Measurements from ENCODE around the gene TEAD4.

DNA sequence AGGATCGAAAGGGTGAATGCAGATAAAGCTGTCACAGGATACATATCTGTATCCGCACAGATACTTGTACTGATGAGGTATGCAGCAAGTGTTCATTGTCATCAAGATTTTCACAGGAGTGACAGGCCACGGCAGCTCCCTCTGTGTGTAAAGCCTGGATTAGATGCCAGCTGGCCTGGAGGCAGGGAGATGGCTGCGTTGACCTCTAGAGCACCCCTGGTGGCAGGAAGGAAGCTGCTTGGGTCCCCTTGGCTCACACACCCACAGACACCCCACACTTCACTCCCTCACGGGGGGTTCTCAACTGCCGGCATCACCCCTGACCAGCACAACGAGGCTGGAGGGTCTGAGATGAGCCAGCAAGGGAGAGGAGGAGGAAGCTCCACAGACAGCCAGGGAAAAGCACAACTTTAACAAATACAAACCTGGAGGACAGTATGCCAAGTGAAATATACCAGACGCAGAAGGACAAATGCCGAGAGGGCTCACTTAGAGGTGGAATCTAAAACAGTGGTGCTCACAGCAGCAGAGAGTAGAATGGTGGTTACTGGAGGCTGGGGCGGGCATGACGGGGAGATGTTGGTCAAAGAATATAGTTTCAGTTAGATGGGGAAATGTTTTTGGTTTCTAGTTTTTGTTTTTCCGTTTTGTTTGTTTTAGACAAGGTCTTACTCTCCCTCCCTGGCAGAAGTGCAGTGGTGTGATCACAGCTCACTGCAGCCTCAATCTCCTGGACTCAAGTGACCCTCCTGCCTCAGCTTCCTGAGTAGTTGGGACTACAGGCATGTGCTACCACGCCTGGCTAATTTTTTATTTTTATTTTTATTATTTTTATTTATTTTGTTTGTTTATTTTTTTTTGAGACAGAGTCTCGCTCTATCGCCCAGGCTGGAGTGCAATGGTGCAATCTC is 45.7 kb downstream of the TEAD4 start:
- no peak for TF ChIP-seq POLR2A (IDR thresholded peaks at IDR 0.05)
- TF ChIP-seq, protein P1, sequence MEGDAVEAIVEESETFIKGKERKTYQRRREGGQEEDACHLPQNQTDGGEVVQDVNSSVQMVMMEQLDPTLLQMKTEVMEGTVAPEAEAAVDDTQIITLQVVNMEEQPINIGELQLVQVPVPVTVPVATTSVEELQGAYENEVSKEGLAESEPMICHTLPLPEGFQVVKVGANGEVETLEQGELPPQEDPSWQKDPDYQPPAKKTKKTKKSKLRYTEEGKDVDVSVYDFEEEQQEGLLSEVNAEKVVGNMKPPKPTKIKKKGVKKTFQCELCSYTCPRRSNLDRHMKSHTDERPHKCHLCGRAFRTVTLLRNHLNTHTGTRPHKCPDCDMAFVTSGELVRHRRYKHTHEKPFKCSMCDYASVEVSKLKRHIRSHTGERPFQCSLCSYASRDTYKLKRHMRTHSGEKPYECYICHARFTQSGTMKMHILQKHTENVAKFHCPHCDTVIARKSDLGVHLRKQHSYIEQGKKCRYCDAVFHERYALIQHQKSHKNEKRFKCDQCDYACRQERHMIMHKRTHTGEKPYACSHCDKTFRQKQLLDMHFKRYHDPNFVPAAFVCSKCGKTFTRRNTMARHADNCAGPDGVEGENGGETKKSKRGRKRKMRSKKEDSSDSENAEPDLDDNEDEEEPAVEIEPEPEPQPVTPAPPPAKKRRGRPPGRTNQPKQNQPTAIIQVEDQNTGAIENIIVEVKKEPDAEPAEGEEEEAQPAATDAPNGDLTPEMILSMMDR (IDR thresholded peaks at IDR 0.05), result no peak
